Measurements from ENCODE around the gene BTBD7. TPM values are rescaled to one million over a fixed set of nuclear protein-coding genes. Genes with fewer than 3 reads are reported as not detected.

BTBD7 gene
- total RNA-seq, 3 donors from 2014 or later, result 39.9 to 59.2 (median 45.6) TPM

DNA sequence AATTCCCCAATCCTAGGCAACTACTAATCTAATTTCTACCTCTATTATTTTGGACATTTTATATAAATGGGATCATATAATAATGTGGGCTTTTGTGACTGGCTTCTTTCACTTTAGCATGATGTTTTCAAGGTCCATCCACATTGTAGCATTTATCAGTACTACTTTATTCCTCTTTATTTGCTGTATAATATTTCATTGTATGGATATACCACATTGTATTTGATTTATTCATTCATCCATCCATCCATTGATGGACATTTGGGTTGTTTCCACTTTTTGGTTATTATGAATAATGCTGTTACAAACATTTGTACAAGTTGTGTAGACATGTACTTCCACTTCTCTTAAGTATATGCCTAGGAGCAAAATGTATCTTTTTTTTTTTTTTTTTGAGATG is 17.3 kb downstream of the BTBD7 start:
- H3K9me3 ChIP-seq, result no peaks in the 10 kb centered on the region
- H3K4me3 ChIP-seq, result no peak overlapping the region
- intact Hi-C loops (cut with DNase I, micrococcal nuclease), result no loop called here
- ATAC-seq, result no peak
- peaks cover 15% of the 10 kb centered on the region for H3K4me1 ChIP-seq (ENCODE audit: low read depth)
- DNase-seq, result no peak
- H3K36me3 ChIP-seq (ENCODE audit: low read depth), result no peaks in the 10 kb centered on the region
- TF ChIP-seq, protein P1, sequence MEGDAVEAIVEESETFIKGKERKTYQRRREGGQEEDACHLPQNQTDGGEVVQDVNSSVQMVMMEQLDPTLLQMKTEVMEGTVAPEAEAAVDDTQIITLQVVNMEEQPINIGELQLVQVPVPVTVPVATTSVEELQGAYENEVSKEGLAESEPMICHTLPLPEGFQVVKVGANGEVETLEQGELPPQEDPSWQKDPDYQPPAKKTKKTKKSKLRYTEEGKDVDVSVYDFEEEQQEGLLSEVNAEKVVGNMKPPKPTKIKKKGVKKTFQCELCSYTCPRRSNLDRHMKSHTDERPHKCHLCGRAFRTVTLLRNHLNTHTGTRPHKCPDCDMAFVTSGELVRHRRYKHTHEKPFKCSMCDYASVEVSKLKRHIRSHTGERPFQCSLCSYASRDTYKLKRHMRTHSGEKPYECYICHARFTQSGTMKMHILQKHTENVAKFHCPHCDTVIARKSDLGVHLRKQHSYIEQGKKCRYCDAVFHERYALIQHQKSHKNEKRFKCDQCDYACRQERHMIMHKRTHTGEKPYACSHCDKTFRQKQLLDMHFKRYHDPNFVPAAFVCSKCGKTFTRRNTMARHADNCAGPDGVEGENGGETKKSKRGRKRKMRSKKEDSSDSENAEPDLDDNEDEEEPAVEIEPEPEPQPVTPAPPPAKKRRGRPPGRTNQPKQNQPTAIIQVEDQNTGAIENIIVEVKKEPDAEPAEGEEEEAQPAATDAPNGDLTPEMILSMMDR (IDR thresholded peaks at IDR 0.05), result no peak

DNA sequence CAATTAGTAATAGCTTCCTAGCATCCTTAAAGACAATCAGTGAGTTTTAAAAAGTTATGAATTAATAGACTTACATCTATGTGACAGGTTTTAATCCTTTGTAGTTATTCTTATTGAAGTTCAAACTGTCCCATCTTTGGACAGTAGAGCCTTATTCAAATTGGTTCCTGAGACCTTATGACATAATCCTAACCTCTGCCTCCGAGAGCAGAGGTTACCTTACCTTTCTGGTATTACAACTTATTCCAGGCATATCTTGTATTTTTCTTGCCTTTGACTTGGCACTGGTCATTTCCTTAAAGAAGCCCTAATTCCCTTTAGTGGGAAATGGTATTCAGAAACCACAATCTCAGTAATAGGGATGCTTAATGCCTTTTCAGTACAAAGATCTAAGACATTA is 21.8 kb downstream of the BTBD7 start:
- DNase-seq (no peak), ATAC-seq (no peak)
- Histone ChIP-seq H3K36me3 (ENCODE audit: low read depth) (no peaks in the 10 kb centered on the region), H3K9me3 (no peaks in the 10 kb centered on the region), H3K4me3 (no peak overlapping the region), H3K4me1 (ENCODE audit: low read depth) (peaks cover 16% of the 10 kb centered on the region)
- intact Hi-C loops (cut with DNase I, micrococcal nuclease), result no loop called here
- TF ChIP-seq, protein P1 (IDR thresholded peaks at IDR 0.05), result no peak

DNA sequence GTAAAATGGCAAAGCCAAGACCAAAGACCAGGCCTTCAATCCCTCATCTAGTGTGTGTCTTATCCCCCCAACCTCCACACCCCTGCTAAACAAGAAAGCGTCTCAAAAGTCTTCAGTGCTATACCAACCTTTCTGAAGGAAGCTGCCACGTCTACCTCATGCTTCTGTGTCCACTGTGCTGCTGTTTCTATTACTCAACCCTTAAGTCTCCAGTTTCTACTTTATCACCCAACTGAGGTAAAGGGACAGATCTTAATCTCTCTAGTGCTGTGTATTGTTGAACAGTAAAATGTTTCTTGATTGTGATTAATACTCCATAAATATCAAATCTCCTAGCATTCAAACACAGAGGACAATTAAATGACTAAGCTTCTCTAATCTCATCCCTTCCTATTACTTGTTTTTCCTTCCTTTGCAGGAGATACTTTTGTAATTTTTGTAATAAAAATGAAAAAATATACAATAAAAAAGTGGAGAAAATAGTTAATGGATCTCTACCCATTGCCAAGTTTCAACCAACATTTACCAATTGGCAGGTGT is 23.3 kb downstream of the BTBD7 start:
- no peak overlapping the region for H3K4me3 ChIP-seq
- H3K4me1 ChIP-seq (ENCODE audit: low read depth), result peaks cover 20% of the 10 kb centered on the region
- TF ChIP-seq, protein P1 (IDR thresholded peaks at IDR 0.05), result no peak
- intact Hi-C loops (cut with DNase I, micrococcal nuclease), result no loop called here
- no peaks in the 10 kb centered on the region for H3K9me3 ChIP-seq
- ATAC-seq (peak; percentile 66), DNase-seq (no peak)
- no peaks in the 10 kb centered on the region for H3K36me3 ChIP-seq (ENCODE audit: low read depth)

DNA sequence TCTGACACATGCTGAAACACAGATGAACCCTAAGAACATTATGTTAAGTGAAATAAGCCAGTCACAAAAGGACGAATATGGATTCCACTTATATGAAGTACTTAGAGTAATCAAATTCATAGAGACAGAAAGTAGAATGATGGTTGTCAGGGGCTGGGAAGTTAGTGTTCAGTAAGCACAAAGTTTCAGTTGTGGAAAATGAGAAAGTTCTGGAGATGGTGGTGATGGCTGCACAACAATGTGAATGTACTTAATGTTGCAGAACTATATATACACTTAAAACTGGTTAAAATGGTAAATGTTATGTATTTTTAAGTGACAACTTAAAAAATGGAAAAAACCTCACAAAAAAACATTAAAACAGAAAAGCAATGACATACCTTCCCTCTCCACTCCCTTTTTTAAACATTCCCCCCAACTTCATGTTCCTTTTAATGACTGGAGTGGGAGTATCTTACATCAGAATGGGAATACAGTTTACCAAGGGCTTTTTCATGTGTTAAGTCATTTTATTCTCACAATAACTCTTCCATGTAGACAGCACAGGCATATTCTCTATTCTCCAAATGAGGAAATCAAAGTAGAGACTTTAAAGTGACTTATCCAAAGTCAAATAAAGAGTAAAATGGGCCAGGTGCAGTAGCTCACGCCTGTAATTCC is 24.0 kb downstream of the BTBD7 start:
- Histone ChIP-seq H3K4me3 (no peak overlapping the region), H3K9me3 (no peaks in the 10 kb centered on the region), H3K36me3 (ENCODE audit: low read depth) (no peaks in the 10 kb centered on the region), H3K4me1 (ENCODE audit: low read depth) (peaks cover 23% of the 10 kb centered on the region)
- intact Hi-C loops (cut with DNase I, micrococcal nuclease), result no loop called here
- peak; percentile 60 for ATAC-seq
- TF ChIP-seq, protein P1 (IDR thresholded peaks at IDR 0.05), result no peak
- DNase-seq, result no peak

DNA sequence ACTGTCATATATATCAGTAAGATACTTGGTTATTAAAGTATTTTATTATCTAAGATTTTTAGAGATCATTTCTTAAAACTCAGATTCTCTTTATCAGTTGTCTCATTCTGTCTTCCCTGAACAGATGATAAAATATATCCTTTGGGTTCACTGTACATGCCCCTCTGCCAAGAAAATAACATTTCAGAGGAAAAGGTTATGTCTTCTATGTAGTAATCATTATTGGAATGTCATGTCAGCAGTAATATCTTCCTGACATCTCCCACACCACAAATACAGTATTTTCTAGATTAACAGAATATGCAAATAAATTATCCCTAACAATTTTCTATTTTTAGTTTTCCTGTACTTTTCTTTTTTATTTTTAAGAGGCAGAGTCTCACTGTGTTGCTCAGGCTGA is 26.0 kb downstream of the BTBD7 start:
- peaks cover 23% of the 10 kb centered on the region for H3K4me1 ChIP-seq (ENCODE audit: low read depth)
- ATAC-seq (no peak), DNase-seq (no peak)
- H3K4me3 ChIP-seq, result no peak overlapping the region
- H3K36me3 ChIP-seq (ENCODE audit: low read depth), result no peaks in the 10 kb centered on the region
- intact Hi-C loops (cut with DNase I, micrococcal nuclease), result no loop called here
- no peaks in the 10 kb centered on the region for H3K9me3 ChIP-seq
- TF ChIP-seq, protein P1 (IDR thresholded peaks at IDR 0.05), result no peak
